Measurements from ENCODE around the gene IRAK2.

The IRAK2 gene

DNA sequence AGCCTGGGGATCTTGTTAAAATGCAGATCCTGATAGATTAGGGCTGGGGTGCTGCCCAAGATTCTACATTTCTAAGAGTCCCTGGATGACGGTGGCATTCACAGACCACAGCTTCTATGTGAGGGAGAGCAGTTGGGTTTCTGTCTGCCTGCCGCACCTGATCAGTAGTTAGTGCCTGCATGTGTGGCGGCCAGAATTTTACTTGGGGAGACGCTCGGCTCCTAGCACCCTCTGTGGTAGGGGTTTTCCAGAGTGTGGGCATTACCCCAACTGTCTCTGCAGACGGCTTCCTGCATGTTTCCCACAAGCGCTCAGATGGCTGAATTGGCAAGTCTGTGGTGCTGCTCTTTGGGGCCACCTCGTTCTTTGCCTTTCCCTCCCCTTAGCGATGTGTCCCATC is 119.8 kb downstream of the IRAK2 start:
- peak; percentile 8 for DNase-seq (ENCODE audit: low read depth)

GRCh38 chr3:10285272-10286132 is 120.8 kb downstream of the IRAK2 start:
- DNase-seq (ENCODE audit: low read depth) = no peak

- DNase-seq (ENCODE audit: low read depth) = no peak
Measured at GRCh38 chr3:10286133-10286524, 121.4 kb downstream of the IRAK2 start.

GRCh38 chr3:10286596-10287295 is 122.0 kb downstream of the IRAK2 start:
- no peak for DNase-seq (ENCODE audit: low read depth)

DNA sequence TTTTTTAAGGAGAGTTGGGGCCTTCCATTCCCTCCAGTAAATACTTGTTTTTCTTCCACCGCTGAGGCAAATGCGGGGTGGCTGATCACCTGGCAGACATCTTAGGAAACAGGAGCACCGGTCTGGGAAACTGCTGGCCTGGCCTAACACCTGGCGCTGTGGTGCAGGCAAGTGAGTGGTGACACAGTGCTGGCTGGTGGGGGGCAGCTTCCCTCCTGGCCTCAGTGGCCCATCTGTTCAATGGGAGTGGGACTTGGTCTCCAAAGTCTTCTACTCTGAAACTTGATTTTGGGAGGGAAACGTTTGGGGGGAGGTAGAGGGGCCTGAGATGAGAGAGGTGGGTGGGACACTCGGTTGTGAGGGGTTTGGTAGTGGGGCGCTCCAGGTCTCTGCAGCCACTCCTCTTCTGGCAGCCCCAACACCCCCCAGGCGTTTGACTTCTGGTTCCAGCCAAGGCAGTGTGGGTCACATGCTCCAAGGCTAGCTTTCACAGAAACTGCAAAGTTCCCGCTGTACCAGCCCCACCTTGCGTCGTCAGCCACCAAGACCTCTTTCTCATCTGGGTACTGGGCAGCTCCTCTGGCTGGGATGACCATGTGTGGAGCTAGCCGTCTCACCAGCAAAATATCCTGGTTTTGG is 123.3 kb downstream of the IRAK2 start:
- DNase-seq (ENCODE audit: low read depth) = no peak

DNA sequence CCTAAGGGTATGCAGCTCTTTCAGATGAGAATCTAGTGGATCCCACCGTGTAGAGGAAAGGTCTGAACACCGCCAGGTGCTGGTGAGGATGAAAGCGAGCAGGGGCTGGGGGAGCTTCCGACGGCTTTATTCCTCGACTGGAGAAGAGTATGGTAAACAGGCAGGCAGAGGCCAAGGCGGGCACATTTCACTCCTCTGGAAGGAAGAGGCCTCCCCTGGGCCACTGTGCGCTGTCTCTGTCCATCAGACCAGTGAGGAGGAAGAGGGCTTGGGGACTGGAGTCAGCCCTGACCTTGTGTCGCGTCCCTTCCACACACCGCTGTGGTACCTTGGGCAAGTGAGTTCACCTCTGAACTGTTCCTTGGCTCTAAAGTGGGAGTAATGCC is 123.8 kb downstream of the IRAK2 start:
- DNase-seq (ENCODE audit: low read depth) = no peak

DNA sequence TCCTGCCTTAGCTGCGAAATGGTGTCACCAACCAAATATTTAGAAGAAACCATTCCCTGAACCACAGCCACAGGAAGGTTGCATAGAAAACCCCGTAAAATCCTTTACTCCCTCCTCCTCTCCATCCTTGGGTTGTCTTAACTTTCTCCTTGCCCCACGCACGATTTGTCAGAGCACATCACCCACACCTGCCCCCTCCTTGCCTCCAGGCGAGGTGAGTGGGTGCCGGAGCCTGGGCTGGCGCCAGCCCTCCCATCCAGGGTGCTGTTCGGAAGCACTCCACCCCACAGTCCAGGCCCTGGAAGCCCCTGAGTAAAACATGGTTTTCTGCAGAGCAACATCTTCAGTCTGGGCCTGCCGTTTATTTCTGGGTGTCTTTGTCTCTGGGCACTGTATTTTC is 124.4 kb downstream of the IRAK2 start:
- no peak for DNase-seq (ENCODE audit: low read depth)

- DNase-seq (ENCODE audit: low read depth) = no peak
Measured at GRCh38 chr3:10289787-10290355, 125.2 kb downstream of the IRAK2 start.

DNA sequence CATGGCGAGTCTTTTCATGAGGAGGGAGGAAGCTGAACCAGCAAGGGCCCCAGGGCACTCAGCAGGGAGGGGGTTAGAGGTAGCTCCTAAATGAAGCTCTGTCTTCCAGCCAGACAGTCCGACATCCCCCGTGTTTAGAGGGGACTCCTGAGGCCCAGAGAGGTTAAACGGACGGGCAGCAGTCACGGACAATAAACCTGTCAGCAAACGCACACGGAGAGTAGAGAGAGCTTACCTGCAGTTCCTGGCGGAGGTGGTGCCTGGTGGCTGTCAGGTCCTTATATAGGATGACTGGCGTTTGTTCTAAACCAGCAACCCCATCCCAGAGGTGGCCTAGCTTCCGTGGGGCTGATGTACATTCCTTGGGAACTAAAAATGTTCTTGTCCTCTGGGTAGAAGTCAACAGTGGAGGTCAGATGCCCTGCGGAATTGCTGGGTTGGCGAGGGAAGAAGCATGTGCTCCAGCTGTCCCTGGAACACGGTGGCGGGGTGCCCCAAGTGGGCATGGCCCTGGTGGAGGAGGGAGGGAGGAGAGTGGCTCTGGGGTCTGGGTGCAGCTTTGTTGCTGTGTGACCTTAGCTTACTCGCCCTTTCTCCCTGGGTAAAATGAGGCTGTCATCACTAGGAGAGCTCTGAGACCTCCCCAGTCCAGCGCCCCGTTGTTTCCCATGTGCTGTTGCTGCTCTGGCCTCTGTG is 125.9 kb downstream of the IRAK2 start:
- DNase-seq (ENCODE audit: low read depth) = no peak

- DNase-seq (ENCODE audit: low read depth) = no peak
Measured at GRCh38 chr3:10291641-10292040, 126.9 kb downstream of the IRAK2 start.

- no peak for DNase-seq (ENCODE audit: low read depth)
Measured at GRCh38 chr3:10292505-10293419, 128.0 kb downstream of the IRAK2 start, which contains the start of gene GHRL. Gene GHRL, minus strand, starts transcription at chr3:10292947. Its CDS starts 2,767 bp downstream, at chr3:10290180.
